Fibroblast of skin of back (primary cell): ENCODE data around the gene SPRED2.

ENCODE experiments used
- DNase-seq: peaks from one replicate; pipeline ENCODE4 v3.0.0-alpha.2; 2013

Gene SPRED2

GRCh38 chr2:65363879-65364666 is 68.3 kb downstream of the SPRED2 start:
- no peak for DNase-seq

- peak; percentile 81 for DNase-seq
Observed at GRCh38 chr2:65361623-65362022, 70.8 kb downstream of the SPRED2 start.

- no peak for DNase-seq
Observed at GRCh38 chr2:65360441-65360840, 72.0 kb downstream of the SPRED2 start.

- no peak for DNase-seq
Observed at GRCh38 chr2:65358678-65359400, 73.6 kb downstream of the SPRED2 start.

- DNase-seq = no peak
Observed at GRCh38 chr2:65357959-65358294, 74.5 kb downstream of the SPRED2 start.

GRCh38 chr2:65357095-65357958 is 75.1 kb downstream of the SPRED2 start:
- no peak for DNase-seq

- peak; percentile 39 for DNase-seq
Observed at GRCh38 chr2:65355186-65355831, 77.1 kb downstream of the SPRED2 start.

GRCh38 chr2:65354773-65355172 is 77.6 kb downstream of the SPRED2 start:
- no peak for DNase-seq

- DNase-seq = no peak
Observed at GRCh38 chr2:65353927-65354326, 78.5 kb downstream of the SPRED2 start.

- no peak for DNase-seq
Observed at GRCh38 chr2:65353046-65353445, 79.4 kb downstream of the SPRED2 start.

- DNase-seq = no peak
Observed at GRCh38 chr2:65351948-65352595, 80.3 kb downstream of the SPRED2 start.

GRCh38 chr2:65351234-65351947 is 81.0 kb downstream of the SPRED2 start:
- peak; percentile 50 for DNase-seq

- peak; percentile 17 for DNase-seq
Observed at GRCh38 chr2:65350651-65351056, 81.7 kb downstream of the SPRED2 start.

- peak; percentile 79 for DNase-seq
Observed at GRCh38 chr2:65349863-65350262, 82.5 kb downstream of the SPRED2 start.

GRCh38 chr2:65347913-65348312 is 84.5 kb downstream of the SPRED2 start:
- DNase-seq = no peak

GRCh38 chr2:65345631-65346030 is 86.8 kb downstream of the SPRED2 start:
- peak; percentile 24 for DNase-seq

GRCh38 chr2:65344689-65345088 is 87.7 kb downstream of the SPRED2 start:
- DNase-seq = no peak

GRCh38 chr2:65344182-65344581 is 88.2 kb downstream of the SPRED2 start:
- DNase-seq = no peak

GRCh38 chr2:65343386-65343785 is 89.0 kb downstream of the SPRED2 start:
- no peak for DNase-seq

- no peak for DNase-seq
Observed at GRCh38 chr2:65340898-65341681, 91.3 kb downstream of the SPRED2 start.

GRCh38 chr2:65339648-65340047 is 92.8 kb downstream of the SPRED2 start:
- DNase-seq = no peak
